HepG2 (cell line): ENCODE measurements around the gene ZMYM4. TPM values are rescaled to one million over a fixed set of nuclear protein-coding genes. Genes with fewer than 3 reads are reported as not detected.

Source experiments
- ATAC-seq: fragments of 200-7000 bp; cut with Tn5 transposase; 3 replicates; pipeline ENCODE4 v1.9.1; 2020; ENCODE audit warnings: mild to moderate bottlenecking, moderate library complexity
- BruUV-seq: library from RNA; stranded (reverse); fragments of 400-500 nt; replicated peaks from 2 replicates; lab custom pipeline; 2021; lab: Mats Ljungman, UMichigan
- CTCF ChIA-PET: fragments of 300-600 bp; formaldehyde crosslinking; extraction: SDS; loops from one replicate; lab custom pipeline; 2021; ENCODE audit warnings: low total read pairs, inconsistent platforms, low intra/inter-chr PET ratio; lab: Yijun Ruan, JAX
- POLR2A ChIA-PET: fragments of 350-600 bp; sonication (Branson Sonifier 250); formaldehyde crosslinking; loops from one replicate; lab custom pipeline; 2020; ENCODE audit warnings: antibody characterized with exemption, inconsistent platforms; lab: Yijun Ruan, JAX
- DNase-seq: peaks from one replicate; pipeline ENCODE4 v3.0.0-alpha.2; 2015; ENCODE audit warnings: low spot score
- FAIRE-seq: peaks from 3 replicates; lab custom pipeline; 2011; peaks lifted over from hg19 to GRCh38; lab: Jason Lieb, UNC
- H2AFZ ChIP-seq: one replicate; pipeline ENCODE4 v1.6.1; 2011; ENCODE audit warnings: low read length, inconsistent platforms
- H3K27ac ChIP-seq: fragments of 300-600 bp; 3 replicates; pipeline ENCODE4 v1.8.0; 2011; ENCODE audit warnings: mixed run types, mild to moderate bottlenecking, mixed read lengths, low read length, inconsistent platforms; ENCODE audit not compliant: insufficient read depth; ENCODE audit errors: extremely low read length
- H3K27me3 ChIP-seq, 2 experiments: fragments of 200-600 bp in 1 of 2; 2 replicates in 1 of 2; 3 replicates in 1 of 2; pipeline versions ENCODE4 v1.6.0 to v1.8.0; 2011; ENCODE audit warnings: low read length in 2 of 2, mild to moderate bottlenecking in 2 of 2, moderate library complexity in 2 of 2, inconsistent platforms in 1 of 2; ENCODE audit not compliant: insufficient read depth in 2 of 2, control insufficient read depth in 1 of 2
- H3K36me3 ChIP-seq, 2 experiments: fragments of 200-600 bp in 1 of 2; replicated peaks in 1 of 2; 2 replicates in 1 of 2; 3 replicates in 1 of 2; pipeline versions ENCODE4 v1.5.1 to v1.8.0; 2011; ENCODE audit warnings: low read length in 2 of 2, inconsistent platforms in 1 of 2; ENCODE audit not compliant: insufficient read depth in 2 of 2, control insufficient read depth in 1 of 2
- H3K4me1 ChIP-seq: 2 replicates; pipeline ENCODE4 v1.5.1; 2012; ENCODE audit warnings: low read length, inconsistent platforms; ENCODE audit not compliant: insufficient read depth
- H3K4me2 ChIP-seq: 2 replicates; pipeline ENCODE4 v1.6.0; 2011; ENCODE audit warnings: low read depth, low read length, inconsistent platforms
- H3K4me3 ChIP-seq, 3 experiments: fragments of 200-600 bp in 1 of 3; sonication (generic), shearing (Covaris generic) in 1 of 3; replicated peaks in 1 of 3; 2 replicates each; pipeline ENCODE4 v1.5.1; 2011 to 2016; ENCODE audit warnings: low read length in 3 of 3, inconsistent platforms in 2 of 3, low read depth in 2 of 3, mild to moderate bottlenecking in 2 of 3, control low read depth in 1 of 3, mixed read lengths in 1 of 3; ENCODE audit not compliant: insufficient read depth in 1 of 3
- H3K79me2 ChIP-seq: one replicate; pipeline ENCODE4 v1.6.1; 2011; ENCODE audit warnings: low read length, inconsistent platforms; ENCODE audit not compliant: insufficient read depth
- H3K9ac ChIP-seq: 2 replicates; pipeline ENCODE4 v1.6.0; 2011; ENCODE audit warnings: mild to moderate bottlenecking, low read depth, low read length, inconsistent platforms; ENCODE audit not compliant: insufficient read depth
- H3K9me3 ChIP-seq: 2 replicates; pipeline ENCODE4 v1.5.1; 2012; ENCODE audit warnings: mild to moderate bottlenecking, low read length
- H4K20me1 ChIP-seq: 2 replicates; pipeline ENCODE4 v1.6.0; 2011; ENCODE audit warnings: inconsistent platforms, mild to moderate bottlenecking, low read length, moderate library complexity; ENCODE audit not compliant: insufficient read depth
- ARNT ChIP-seq: fragments of 450-650 bp; IDR thresholded peaks from 2 replicates; pipeline ENCODE4 v1.6.1; 2017
- BORCS8-MEF2B ChIP-seq: sonication (generic); formaldehyde crosslinking; IDR thresholded peaks from 2 replicates; pipeline ENCODE4 v1.8.0; 2022; ENCODE audit warnings: mild to moderate bottlenecking, missing genetic modification reagents
- ERF ChIP-seq: IDR thresholded peaks from 2 replicates; pipeline ENCODE4 v1.6.1; 2018; ENCODE audit warnings: missing biosample characterization, missing genetic modification reagents
- FOSL1 ChIP-seq: sonication (generic); formaldehyde crosslinking; IDR thresholded peaks from 2 replicates; pipeline ENCODE4 v1.9.0; 2021; ENCODE audit warnings: missing genetic modification reagents, borderline replicate concordance
- POLR2A ChIP-seq, 2 experiments: IDR thresholded peaks; 2 replicates each; pipeline ENCODE4 v1.6.1; 2011; ENCODE audit warnings: low read depth in 2 of 2, low read length in 2 of 2, mild to moderate bottlenecking in 1 of 2, moderate library complexity in 1 of 2; ENCODE audit not compliant: insufficient read depth in 1 of 2
- RFX1 ChIP-seq: fragments of 450-650 bp; IDR thresholded peaks from 2 replicates; pipeline ENCODE4 v1.6.1; 2017
- SKIL ChIP-seq: sonication (generic); formaldehyde crosslinking; IDR thresholded peaks from 2 replicates; pipeline ENCODE4 v1.8.0; 2022; ENCODE audit warnings: missing genetic modification reagents, mild to moderate bottlenecking, moderate library complexity, borderline replicate concordance
- TAF15 ChIP-seq: fragments of 200-400 bp; formaldehyde crosslinking; IDR thresholded peaks from one replicate; pipeline ENCODE4 v1.6.1; 2018; ENCODE audit warnings: mild to moderate bottlenecking, low read depth, low read length; ENCODE audit not compliant: poor library complexity, severe bottlenecking
- ZBTB26 ChIP-seq: IDR thresholded peaks from 2 replicates; pipeline ENCODE4 v1.6.1; 2016; ENCODE audit warnings: missing compliant biosample characterization, missing genetic modification reagents, borderline replicate concordance
- ZNF362 ChIP-seq: sonication (generic); formaldehyde crosslinking; IDR thresholded peaks from 2 replicates; pipeline ENCODE4 v1.4.0; 2020; ENCODE audit warnings: missing genetic modification reagents, mild to moderate bottlenecking, borderline replicate concordance
- WGBS: methylation state at CpG from one replicate; pipeline ENCODE4 v1.1.6; 2017; ENCODE audit warnings: low lambda C conversion rate; 5-methylcytosine and 5-hydroxymethylcytosine counted together
- in situ Hi-C: cut with HindIII; loops from 2 replicates; pipeline ENCODE4 v1.10.0; 2017; ENCODE audit warnings: low pct_unique_long_range_greater_than_20kb; ENCODE audit not compliant: extremely low pct_ligation_motif_present
- intact Hi-C: fragments of 100-400 bp; cut with micrococcal nuclease; formaldehyde crosslinking; loops from one replicate; pipeline ENCODE4 v1.10.0; 2022; ENCODE audit not compliant: unreplicated experiment
- polyA plus RNA-seq, 8 experiments: library from polyadenylated mRNA; depleted of rRNA in 3 of 8; stranded (reverse) in 7 of 8; unstranded in 1 of 8; fragments of >200 nt; fragmentation: Illumina TruSeq in 4 of 8; extraction: Trizol in 4 of 8; gene quantifications; 2 replicates each; pipeline versions ENCODE4 v1.2.1 to v1.2.3, GENCODE V29; 2011 to 2016; ENCODE audit warnings: low read depth in 4 of 8, missing spikeins in 1 of 8, mixed read lengths in 1 of 8; ENCODE audit not compliant: insufficient read depth in 1 of 8
- total RNA-seq, 5 experiments: library from RNA; depleted of rRNA; stranded (reverse); fragments of >200 nt; fragmentation: Illumina TruSeq; extraction: Trizol; gene quantifications; 2 replicates each; pipeline ENCODE4 v1.2.3, GENCODE V29; 2016; ENCODE audit warnings: low read depth in 1 of 5

The ZMYM4 gene
- total and polyA plus RNA-seq, 2 of the 13 experiments (the other 11 are each of a cell fraction or from before 2014, with no cell fraction given), result 13.9 to 37.6 TPM

- TF ChIP-seq FOSL1 (CRISPR knock-in tag), result no peak
- no peak for TF ChIP-seq TAF15
- no peak for TF ChIP-seq POLR2A (IDR thresholded peaks at IDR 0.05; ENCODE audit: insufficient read depth in 1 of 2, low read depth in 2 of 2, low read length in 2 of 2)
- no peak for TF ChIP-seq ERF
- no peak for TF ChIP-seq BORCS8-MEF2B (CRISPR knock-in tag)
- TF ChIP-seq, all 625 proteins: peak for 0
Observed at GRCh38 chr1:35222322-35223083, 46.0 kb upstream of the ZMYM4 start (continued).

- BruUV-seq, result no TSS peak
- ATAC-seq (no peak), DNase-seq (no peak), FAIRE-seq (no peak)
- H3K9me3 ChIP-seq, result no peaks in the 10 kb centered on the region
- no peaks in the 10 kb centered on the region for H3K4me1 ChIP-seq
- intact Hi-C loops (no loop called here), in situ Hi-C loops (loop anchor here (10.0 kb wide), 1 partner anchor 62 kb away; no protein-coding TSS in a partner anchor)
- H3K27me3 ChIP-seq, result no peaks in the 10 kb centered on the region; a peak in 1 of 5 replicates
- no peaks in the 10 kb centered on the region for H3K79me2 ChIP-seq
- no peak overlapping the region for H2AFZ ChIP-seq
- CTCF ChIA-PET, result no interaction called here
- H4K20me1 ChIP-seq, result no peaks in the 10 kb centered on the region
- TF ChIP-seq ZNF362, result no peak
- TF ChIP-seq RFX1, result no peak
- no peak for TF ChIP-seq SKIL (CRISPR knock-in tag)
- TF ChIP-seq ARNT, result no peak
- TF ChIP-seq ZBTB26 (CRISPR knock-in tag), result no peak
- H3K4me3 ChIP-seq, result no peak overlapping the region
- no peaks in the 10 kb centered on the region for H3K36me3 ChIP-seq
- H3K27ac ChIP-seq, result no peak overlapping the region
- WGBS, result 52% methylated on average over 4 of the region's 4 CpGs
- POLR2A ChIA-PET, result no interaction called here
- no peak overlapping the region for H3K9ac ChIP-seq
- H3K4me2 ChIP-seq, result no peak overlapping the region
Observed at GRCh38 chr1:35223084-35223630, 45.4 kb upstream of the ZMYM4 start.
